NCI-H2171 (cell line): ENCODE measurements around the gene NPHP1.
A peak's percentile ranks its signal among the peaks of the same experiment; 100 is the strongest.
"Not testable (repeated sequence)": the region's sequence is repeated elsewhere in the genome, so short reads cannot be mapped to it uniquely, and the experiment has no call there.

Experiments
- DNase-seq: peaks from one replicate; lab custom pipeline; 2025; lab: John Stamatoyannopoulos, UW

The NPHP1 gene

GRCh38 chr2:110103061-110103961, 101.5 kb downstream of the NPHP1 start:
- no peak for DNase-seq

- no peak for DNase-seq
Measured at GRCh38 chr2:110101901-110102803, 102.7 kb downstream of the NPHP1 start.

GRCh38 chr2:110101280-110101844, 103.5 kb downstream of the NPHP1 start:
- DNase-seq, result peak; percentile 69

- not testable (repeated sequence) for DNase-seq
Measured at GRCh38 chr2:110100880-110101279, 103.9 kb downstream of the NPHP1 start.

GRCh38 chr2:110100480-110100879, 104.3 kb downstream of the NPHP1 start:
- no peak for DNase-seq

GRCh38 chr2:110099471-110100225, 105.2 kb downstream of the NPHP1 start:
- DNase-seq, result no peak

- DNase-seq, result no peak
Measured at GRCh38 chr2:110099038-110099425, 105.8 kb downstream of the NPHP1 start.

- no peak for DNase-seq
Measured at GRCh38 chr2:110097506-110098220, 107.2 kb downstream of the NPHP1 start.

GRCh38 chr2:110095994-110096633, 108.7 kb downstream of the NPHP1 start:
- DNase-seq, result no peak

- not testable (repeated sequence) for DNase-seq
Measured at GRCh38 chr2:110094884-110095534, 109.8 kb downstream of the NPHP1 start.

- DNase-seq, result not testable (repeated sequence)
Measured at GRCh38 chr2:110093924-110094323, 110.9 kb downstream of the NPHP1 start.

- not testable (repeated sequence) for DNase-seq
Measured at GRCh38 chr2:110090164-110090563, 114.6 kb downstream of the NPHP1 start.

GRCh38 chr2:110083757-110084156, 121.1 kb downstream of the NPHP1 start:
- not testable (repeated sequence) for DNase-seq

GRCh38 chr2:110083162-110083561, 121.7 kb downstream of the NPHP1 start:
- DNase-seq, result not testable (repeated sequence)

GRCh38 chr2:110078104-110078503, 126.7 kb downstream of the NPHP1 start:
- not testable (repeated sequence) for DNase-seq

- DNase-seq, result not testable (repeated sequence)
Measured at GRCh38 chr2:110075896-110076295, 128.9 kb downstream of the NPHP1 start.
